ENCODE measurements around the gene C4orf50.

Gene C4orf50

GRCh38 chr4:5941601-5942000, 76.6 kb downstream of the C4orf50 start:
- Histone ChIP-seq H3K79me2 (ENCODE audit: insufficient read depth, low read length) (no peaks in the 10 kb centered on the region), H3K4me3 (ENCODE audit: low read depth in 1 of 2, low read length in 2 of 2) (no peak overlapping the region), H3K36me3 (ENCODE audit: insufficient read depth, low read length) (no peaks in the 10 kb centered on the region), H3K4me1 (ENCODE audit: insufficient read depth, low read length) (no peaks in the 10 kb centered on the region), H3K4me2 (ENCODE audit: insufficient read depth, low read length) (no peak overlapping the region), H4K20me1 (ENCODE audit: insufficient read depth, low read length) (no peaks in the 10 kb centered on the region), H3K9me3 (ENCODE audit: insufficient read depth, low read length, severe bottlenecking) (no peaks in the 10 kb centered on the region), H2AFZ (ENCODE audit: low read depth, low read length) (no peak overlapping the region), H3K27ac (ENCODE audit: low read length) (no peak overlapping the region), H3K9ac (ENCODE audit: low read depth, low read length) (no peak overlapping the region), H3K27me3 (ENCODE audit: insufficient read depth, low read length, poor library complexity) (no peaks in the 10 kb centered on the region)
- DNase-seq (no peak), ATAC-seq (ENCODE audit: insufficient read depth, low read depth) (no peak)
- TF ChIP-seq EZH2 (IDR thresholded peaks at IDR 0.05; ENCODE audit: borderline replicate concordance, low read depth, low read length, severe bottlenecking) (no peak), CTCF (IDR thresholded peaks at IDR 0.05; ENCODE audit: borderline replicate concordance, extremely low read depth, low read length, poor library complexity, severe bottlenecking) (no peak)

GRCh38 chr4:5940470-5941203, 77.6 kb downstream of the C4orf50 start:
- Histone ChIP-seq H4K20me1 (ENCODE audit: insufficient read depth, low read length) (no peaks in the 10 kb centered on the region), H3K4me3 (ENCODE audit: low read depth in 1 of 2, low read length in 2 of 2) (no peak overlapping the region), H3K27me3 (ENCODE audit: insufficient read depth, low read length, poor library complexity) (no peaks in the 10 kb centered on the region), H3K27ac (ENCODE audit: low read length) (no peak overlapping the region), H3K4me2 (ENCODE audit: insufficient read depth, low read length) (no peak overlapping the region), H3K9me3 (ENCODE audit: insufficient read depth, low read length, severe bottlenecking) (no peaks in the 10 kb centered on the region), H3K36me3 (ENCODE audit: insufficient read depth, low read length) (no peaks in the 10 kb centered on the region), H3K4me1 (ENCODE audit: insufficient read depth, low read length) (no peaks in the 10 kb centered on the region), H2AFZ (ENCODE audit: low read depth, low read length) (no peak overlapping the region), H3K9ac (ENCODE audit: low read depth, low read length) (no peak overlapping the region), H3K79me2 (ENCODE audit: insufficient read depth, low read length) (no peaks in the 10 kb centered on the region)
- TF ChIP-seq CTCF (IDR thresholded peaks at IDR 0.05; ENCODE audit: borderline replicate concordance, extremely low read depth, low read length, poor library complexity, severe bottlenecking) (no peak), EZH2 (IDR thresholded peaks at IDR 0.05; ENCODE audit: borderline replicate concordance, low read depth, low read length, severe bottlenecking) (no peak)
- DNase-seq = no peak
- no peak for ATAC-seq (ENCODE audit: insufficient read depth, low read depth)

- H3K4me3 ChIP-seq (ENCODE audit: low read depth in 1 of 2, low read length in 2 of 2) = no peak overlapping the region
- no peak for DNase-seq
- no peak for ATAC-seq (ENCODE audit: insufficient read depth, low read depth)
Measured at GRCh38 chr4:5933996-5934831, 84.0 kb downstream of the C4orf50 start.

GRCh38 chr4:5933116-5933515, 85.1 kb downstream of the C4orf50 start:
- Histone ChIP-seq H3K27ac (ENCODE audit: low read length) (no peak overlapping the region), H3K79me2 (ENCODE audit: insufficient read depth, low read length) (no peaks in the 10 kb centered on the region), H3K9me3 (ENCODE audit: insufficient read depth, low read length, severe bottlenecking) (no peaks in the 10 kb centered on the region), H3K9ac (ENCODE audit: low read depth, low read length) (no peak overlapping the region), H3K4me3 (ENCODE audit: low read depth in 1 of 2, low read length in 2 of 2) (no peak overlapping the region), H3K4me2 (ENCODE audit: insufficient read depth, low read length) (no peak overlapping the region), H2AFZ (ENCODE audit: low read depth, low read length) (no peak overlapping the region), H3K36me3 (ENCODE audit: insufficient read depth, low read length) (no peaks in the 10 kb centered on the region), H4K20me1 (ENCODE audit: insufficient read depth, low read length) (no peaks in the 10 kb centered on the region), H3K27me3 (ENCODE audit: insufficient read depth, low read length, poor library complexity) (no peaks in the 10 kb centered on the region), H3K4me1 (ENCODE audit: insufficient read depth, low read length) (no peaks in the 10 kb centered on the region)
- DNase-seq (no peak), ATAC-seq (ENCODE audit: insufficient read depth, low read depth) (no peak)
- TF ChIP-seq EZH2 (IDR thresholded peaks at IDR 0.05; ENCODE audit: borderline replicate concordance, low read depth, low read length, severe bottlenecking) = no peak
- TF ChIP-seq CTCF (IDR thresholded peaks at IDR 0.05; ENCODE audit: borderline replicate concordance, extremely low read depth, low read length, poor library complexity, severe bottlenecking) = no peak

More at GRCh38 chr4:5933996-5934831, 84.0 kb downstream of the C4orf50 start:
- no peak for TF ChIP-seq EZH2 (IDR thresholded peaks at IDR 0.05; ENCODE audit: borderline replicate concordance, low read depth, low read length, severe bottlenecking)
- no peaks in the 10 kb centered on the region for H4K20me1 ChIP-seq (ENCODE audit: insufficient read depth, low read length)
- no peaks in the 10 kb centered on the region for H3K36me3 ChIP-seq (ENCODE audit: insufficient read depth, low read length)
- no peak overlapping the region for H2AFZ ChIP-seq (ENCODE audit: low read depth, low read length)
- no peak overlapping the region for H3K4me2 ChIP-seq (ENCODE audit: insufficient read depth, low read length)
- no peak overlapping the region for H3K9ac ChIP-seq (ENCODE audit: low read depth, low read length)
- no peaks in the 10 kb centered on the region for H3K4me1 ChIP-seq (ENCODE audit: insufficient read depth, low read length)
- H3K9me3 ChIP-seq (ENCODE audit: insufficient read depth, low read length, severe bottlenecking) = no peaks in the 10 kb centered on the region
- no peaks in the 10 kb centered on the region for H3K27me3 ChIP-seq (ENCODE audit: insufficient read depth, low read length, poor library complexity)
- no peak overlapping the region for H3K27ac ChIP-seq (ENCODE audit: low read length)
- no peaks in the 10 kb centered on the region for H3K79me2 ChIP-seq (ENCODE audit: insufficient read depth, low read length)

Measured in DND-41 (cell line).